Measurements from ENCODE around the gene MARK3. TPM values are rescaled to one million over a fixed set of nuclear protein-coding genes. Genes with fewer than 3 reads are reported as not detected.

MARK3 gene
- total and polyA plus RNA-seq, 10 of the 15 experiments (the other 5 are each of a cell fraction or from before 2014, with no cell fraction given): 10.7 to 75.1 (median 41.4) TPM

DNA sequence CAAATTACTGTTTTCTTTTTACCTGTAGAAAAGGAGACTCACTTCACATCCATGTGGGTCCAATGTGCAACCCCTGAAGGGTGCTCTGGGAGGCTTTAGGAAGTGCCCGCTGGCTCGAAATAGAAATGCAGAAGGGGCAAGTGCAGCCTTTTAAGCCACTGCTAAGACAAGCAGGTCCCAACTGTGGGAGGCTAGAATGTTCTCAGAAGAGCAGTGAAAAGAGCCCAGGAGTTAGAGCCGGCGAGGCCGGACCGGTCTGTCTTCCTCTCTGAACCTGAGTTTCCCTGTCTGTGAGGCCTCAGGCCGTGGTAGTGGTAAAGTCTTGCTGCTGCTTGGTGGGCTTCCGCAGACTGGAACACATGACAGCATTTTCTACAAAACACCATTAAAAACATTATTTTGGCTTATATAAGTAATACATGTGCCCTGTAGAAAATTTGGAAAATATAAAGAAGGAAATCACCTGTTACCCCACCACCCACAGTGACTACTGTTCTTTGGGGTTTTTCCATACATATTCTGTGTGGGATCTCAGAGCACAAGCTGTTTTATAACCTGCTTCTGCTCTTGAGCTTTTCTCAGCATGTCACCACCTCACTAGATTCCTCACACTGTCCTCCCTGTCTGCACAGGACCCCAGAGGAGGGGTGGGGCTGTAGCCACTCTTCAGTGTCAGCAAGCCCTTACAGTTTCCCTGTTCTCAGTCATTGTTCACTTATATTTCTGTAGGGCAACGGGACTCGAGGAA is 131.4 kb downstream of the MARK3 start:
- ChIA-PET RAD21 (ENCODE audit: unreplicated experiment) (interaction anchor here (0.9 kb wide), 1 partner anchor 30 kb away, joined by 3 read pairs; no protein-coding TSS in a partner anchor), POLR2A (no interaction called here), CTCF (interaction anchor here (1.4 to 6.5 kb wide), 3 partner anchors 12 to 79 kb away, joined by 4 to 53 read pairs (median 39); partner anchors contain the start of gene TRMT61A), SMC1A (ENCODE audit: uncharacterized antibody, unreplicated experiment) (interaction anchor here (0.6 to 3.0 kb wide), 2 partner anchors 11 to 52 kb away, joined by 3 to 11 read pairs; partner anchors contain the start of gene TRMT61A)
- Histone ChIP-seq H3K27ac (ENCODE audit: control insufficient read depth, insufficient read depth) (no peak overlapping the region), H3K79me2 (ENCODE audit: control insufficient read depth, insufficient read depth, low read length) (no peaks in the 10 kb centered on the region), H3K4me3 (no peak overlapping the region), H4K20me1 (ENCODE audit: control insufficient read depth, insufficient read depth) (no peaks in the 10 kb centered on the region), H3K27me3 (replicated peaks in 1 of 2; ENCODE audit: control insufficient read depth in 2 of 2, insufficient read depth in 2 of 2, low read length in 1 of 2) (no peaks in the 10 kb centered on the region), H3K4me2 (ENCODE audit: control insufficient read depth, insufficient read depth) (no peak overlapping the region), H3K9me3 (replicated peaks; ENCODE audit: control insufficient read depth, insufficient read depth, low read length) (no peaks in the 10 kb centered on the region), H2AFZ (ENCODE audit: control insufficient read depth, low read depth, low read length) (no peak overlapping the region), H3K9ac (ENCODE audit: control insufficient read depth, insufficient read depth, low read length) (no peak overlapping the region), H3K4me1 (ENCODE audit: control insufficient read depth, insufficient read depth, low read length) (peaks cover 21% of the 10 kb centered on the region), H3K36me3 (ENCODE audit: control insufficient read depth in 2 of 2, insufficient read depth in 2 of 2, low read length in 1 of 2) (no peaks in the 10 kb centered on the region; a peak in 1 of 4 replicates)
- no peak for FAIRE-seq
- intact Hi-C loops (cut with micrococcal nuclease; ENCODE audit: unreplicated experiment): no loop called here
- no peak for TF ChIP-seq LARP7 (IDR thresholded peaks at IDR 0.05)
- no peak for TF ChIP-seq SP1 (IDR thresholded peaks at IDR 0.05; ENCODE audit: low read depth, low read length)
- TF ChIP-seq SKIL (IDR thresholded peaks at IDR 0.05; ENCODE audit: low read depth, poor library complexity, severe bottlenecking): no peak
- TF ChIP-seq IKZF1 (conservative IDR thresholded peaks at IDR 0.05): no peak
- BruUV-seq (replicated peaks): no TSS peak
- in situ Hi-C loops (cut with MboI): loop anchor here (5.0 kb wide), 1 partner anchor 41 kb away; no protein-coding TSS in a partner anchor
- ATAC-seq: no peak
- 76% methylated on average over 10 of the region's 10 CpGs for WGBS (ENCODE audit: insufficient coverage, insufficient replicate concordance, low lambda C conversion rate, missing lambda C conversion rate)
- no peak for DNase-seq (ENCODE audit: low read depth, low spot score)

Data from GM12878 (cell line).